A673 (cell line): ENCODE data around the gene AKNA. TPM values are rescaled to one million over a fixed set of nuclear protein-coding genes. Genes with fewer than 3 reads are reported as not detected.

Source experiments
- BruUV-seq: library from RNA; stranded (reverse); fragments of 400-500 nt; replicated peaks from 2 replicates; lab custom pipeline; 2021; lab: Mats Ljungman, UMichigan
- CTCF ChIA-PET: fragments of 300-600 bp; sonication (Branson Sonifier 250); formaldehyde crosslinking; loops from one replicate; lab custom pipeline; 2022; ENCODE audit warnings: antibody characterized with exemption; lab: Charles Lee
- POLR2A ChIA-PET: fragments of 300-600 bp; sonication (Branson Sonifier 250); formaldehyde crosslinking; loops from one replicate; lab custom pipeline; 2022; ENCODE audit warnings: antibody characterized with exemption; ENCODE audit not compliant: low non-redundant PET; lab: Charles Lee
- DNase-seq: peaks from one replicate; pipeline ENCODE4 v3.0.0-alpha.2; 2015; ENCODE audit warnings: low spot score
- H3K27ac ChIP-seq: fragments of 200-600 bp; sonication (generic); 2 replicates; pipeline ENCODE4 v1.5.1; 2016; ENCODE audit warnings: mixed run types, low read depth, mild to moderate bottlenecking, mixed read lengths, antibody characterized with exemption, low read length; ENCODE audit not compliant: poor library complexity, severe bottlenecking
- H3K27me3 ChIP-seq: fragments of 200-600 bp; sonication (generic); replicated peaks from 2 replicates; pipeline ENCODE4 v1.6.1; 2017; ENCODE audit warnings: mixed run types, low read depth, mild to moderate bottlenecking, mixed read lengths, antibody characterized with exemption, low read length; ENCODE audit not compliant: insufficient read depth, poor library complexity
- H3K36me3 ChIP-seq: fragments of 200-600 bp; sonication (generic); 2 replicates; pipeline ENCODE4 v1.6.1; 2016; ENCODE audit warnings: mixed run types, mild to moderate bottlenecking, mixed read lengths, antibody characterized with exemption, low read length; ENCODE audit not compliant: insufficient read depth, poor library complexity, severe bottlenecking
- H3K4me1 ChIP-seq: fragments of 200-600 bp; sonication (generic); 2 replicates; pipeline ENCODE4 v1.6.1; 2017; ENCODE audit warnings: mixed run types, mild to moderate bottlenecking, mixed read lengths, antibody characterized with exemption, low read length; ENCODE audit not compliant: insufficient read depth, poor library complexity, severe bottlenecking
- H3K4me3 ChIP-seq: fragments of 200-600 bp; sonication (generic); 2 replicates; pipeline ENCODE4 v1.5.1; 2016; ENCODE audit warnings: low read depth, mixed run types, mild to moderate bottlenecking, mixed read lengths, low read length; ENCODE audit not compliant: poor library complexity, severe bottlenecking
- H3K9me3 ChIP-seq: fragments of 200-600 bp; sonication (generic); 2 replicates; pipeline ENCODE4 v1.6.1; 2016; ENCODE audit warnings: mixed run types, low read depth, mild to moderate bottlenecking, mixed read lengths, antibody characterized with exemption, low read length; ENCODE audit not compliant: poor library complexity, severe bottlenecking
- CTCF ChIP-seq: fragments of 300-800, 200-600 bp; sonication (generic); conservative IDR thresholded peaks from 2 replicates; pipeline ENCODE4 v1.5.1; 2017; ENCODE audit warnings: low read depth, mild to moderate bottlenecking, antibody characterized with exemption, low read length, moderate library complexity, mixed read lengths
- EZH2 ChIP-seq: fragments of 200-600 bp; sonication (generic); IDR thresholded peaks from 2 replicates; pipeline ENCODE4 v1.6.1; 2017; ENCODE audit warnings: borderline replicate concordance, low read depth, mild to moderate bottlenecking, mixed read lengths, antibody characterized with exemption, low read length; ENCODE audit not compliant: poor library complexity, severe bottlenecking
- intact Hi-C: fragments of 100-400 bp; cut with micrococcal nuclease; formaldehyde crosslinking; loops from one replicate; pipeline ENCODE4 v1.10.0; 2022; ENCODE audit not compliant: unreplicated experiment
- total RNA-seq: library from RNA; stranded (reverse); gene quantifications from 2 replicates; pipeline ENCODE4 v1.2.3, GENCODE V29; 2021

Gene AKNA
- total RNA-seq, 1 experiment from 2014 or later: 20.4 TPM

GRCh38 chr9:114430457-114430856, 42.7 kb upstream of the AKNA start:
- H3K27ac ChIP-seq: no peak overlapping the region
- no peaks in the 10 kb centered on the region for H3K36me3 ChIP-seq
- DNase-seq: no peak
- no TSS peak for BruUV-seq
- TF ChIP-seq EZH2 (no peak), CTCF (no peak)
- intact Hi-C loops: loop anchor here (10.0 kb wide), 1 partner anchor 474 kb away; no protein-coding TSS in a partner anchor
- H3K4me1 ChIP-seq: no peaks in the 10 kb centered on the region
- ChIA-PET POLR2A (no interaction called here), CTCF (no interaction called here)
- H3K4me3 ChIP-seq: no peak overlapping the region
- no peaks in the 10 kb centered on the region for H3K9me3 ChIP-seq
- H3K27me3 ChIP-seq: no peaks in the 10 kb centered on the region

GRCh38 chr9:114429488-114429887, 41.7 kb upstream of the AKNA start:
- no peak overlapping the region for H3K27ac ChIP-seq
- TF ChIP-seq EZH2: no peak
- no peak for TF ChIP-seq CTCF
- no peaks in the 10 kb centered on the region for H3K36me3 ChIP-seq
- H3K4me1 ChIP-seq: no peaks in the 10 kb centered on the region
- intact Hi-C loops: loop anchor here (5.0 kb wide), 1 partner anchor 52 kb away; no protein-coding TSS in a partner anchor
- ChIA-PET POLR2A (interaction anchor here (0.5 kb wide), 1 partner anchor 17 kb away, joined by 3 read pairs; no protein-coding TSS in a partner anchor), CTCF (no interaction called here)
- no peaks in the 10 kb centered on the region for H3K9me3 ChIP-seq
- no TSS peak for BruUV-seq
- H3K4me3 ChIP-seq: no peak overlapping the region
- DNase-seq: no peak
- H3K27me3 ChIP-seq: no peaks in the 10 kb centered on the region

GRCh38 chr9:114428466-114428865, 40.7 kb upstream of the AKNA start:
- CTCF ChIA-PET: no interaction called here
- intact Hi-C loops: loop anchor here (5.0 kb wide), 1 partner anchor 51 kb away; no protein-coding TSS in a partner anchor
- no peak overlapping the region for H3K4me3 ChIP-seq
- POLR2A ChIA-PET: no interaction called here
- DNase-seq: no peak
- TF ChIP-seq CTCF (no peak), EZH2 (no peak)
- H3K36me3 ChIP-seq: no peaks in the 10 kb centered on the region
- no peak overlapping the region for H3K27ac ChIP-seq
- BruUV-seq: no TSS peak
- H3K27me3 ChIP-seq: no peaks in the 10 kb centered on the region
- H3K4me1 ChIP-seq: no peaks in the 10 kb centered on the region
- no peaks in the 10 kb centered on the region for H3K9me3 ChIP-seq
